ENCODE results near the gene SELL. TPM values are rescaled to one million over a fixed set of nuclear protein-coding genes. Genes with fewer than 3 reads are reported as not detected.
A peak's percentile ranks its signal among the peaks of the same experiment; 100 is the strongest.

The SELL gene
- total and polyA plus RNA-seq, 10 of the 15 experiments (the other 5 are each of a cell fraction or from before 2014, with no cell fraction given), result 31.8 to 66.0 (median 50.9) TPM

DNA sequence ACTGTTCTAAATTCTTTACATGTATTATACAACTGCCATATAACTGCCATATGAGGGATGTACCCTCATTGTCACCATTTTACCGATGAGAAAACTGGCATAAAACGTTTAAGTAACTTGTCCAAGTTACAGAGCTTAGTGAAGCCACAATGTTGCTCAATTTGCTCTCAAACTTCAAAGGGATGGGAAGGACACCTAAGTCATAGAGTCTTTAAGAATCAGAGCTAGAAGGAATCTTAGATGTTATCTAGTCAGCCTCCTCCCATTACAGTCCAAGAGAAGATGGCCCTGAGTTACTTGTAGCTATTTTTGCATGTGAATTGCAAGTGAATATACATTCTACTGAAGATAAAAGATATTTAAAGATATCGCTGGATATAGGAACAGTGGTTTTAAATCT lies 31.7 kb downstream of the SELL start:
- WGBS (ENCODE audit: insufficient coverage, insufficient replicate concordance, low lambda C conversion rate, missing lambda C conversion rate), result 84% methylated on average over 3 of the region's 3 CpGs
- no peaks in the 10 kb centered on the region for H3K79me2 ChIP-seq (ENCODE audit: control insufficient read depth, insufficient read depth, low read length)
- ATAC-seq, result no peak
- intact Hi-C loops (cut with micrococcal nuclease; ENCODE audit: unreplicated experiment) (loop anchor here (2.0 kb wide), 1 partner anchor 17 kb away; no protein-coding TSS in a partner anchor), in situ Hi-C loops (cut with MboI) (no loop called here)
- DNase-seq (ENCODE audit: low read depth, low spot score), result no peak
- H3K9me3 ChIP-seq (replicated peaks; ENCODE audit: control insufficient read depth, insufficient read depth, low read length), result no peaks in the 10 kb centered on the region; the same call in 2 of the 3 replicates
- H3K36me3 ChIP-seq (ENCODE audit: control insufficient read depth in 2 of 2, insufficient read depth in 2 of 2, low read length in 1 of 2), result no peaks in the 10 kb centered on the region
- RAD21 ChIA-PET (ENCODE audit: unreplicated experiment), result interaction anchor here (2.7 to 6.0 kb wide), 4 partner anchors 12 to 78 kb away, joined by 15 to 71 read pairs (median 17); no protein-coding TSS in a partner anchor
- POLR2A ChIA-PET, result interaction anchor here (5.8 kb wide), 1 partner anchor 14 kb away, joined by 64 read pairs; no protein-coding TSS in a partner anchor
- SMC1A ChIA-PET (ENCODE audit: uncharacterized antibody, unreplicated experiment), result interaction anchor here (0.8 to 11.1 kb wide), 6 partner anchors 9 to 77 kb away, joined by 3 to 176 read pairs (median 6); no protein-coding TSS in a partner anchor
- BruUV-seq (replicated peaks), result no TSS peak
- peaks cover 49% of the 10 kb centered on the region for H3K4me1 ChIP-seq (ENCODE audit: control insufficient read depth, insufficient read depth, low read length)
- H3K4me2 ChIP-seq (ENCODE audit: control insufficient read depth, insufficient read depth), result no peak overlapping the region
- no peak overlapping the region for H3K4me3 ChIP-seq
- no peaks in the 10 kb centered on the region for H3K27me3 ChIP-seq (replicated peaks in 1 of 2; ENCODE audit: control insufficient read depth in 2 of 2, insufficient read depth in 2 of 2, low read length in 1 of 2)
- H3K27ac ChIP-seq (ENCODE audit: control insufficient read depth, insufficient read depth), result peak overlapping the region; percentile 76
- no peak for TF ChIP-seq TCF7 (IDR thresholded peaks at IDR 0.05; ENCODE audit: borderline replicate concordance)
- no peak for TF ChIP-seq SMARCA5 (IDR thresholded peaks at IDR 0.05)
- no peak for TF ChIP-seq JUNB (IDR thresholded peaks at IDR 0.05)
- TF ChIP-seq NR2C1 (IDR thresholded peaks at IDR 0.05), result no peak
- TF ChIP-seq BRCA1 (IDR thresholded peaks at IDR 0.05; ENCODE audit: low read depth, low read length), result no peak
- TF ChIP-seq RAD51 (IDR thresholded peaks at IDR 0.05), result no peak
- no peak for TF ChIP-seq RUNX3 (IDR thresholded peaks at IDR 0.05; ENCODE audit: low read length)
- TF ChIP-seq SP1 (IDR thresholded peaks at IDR 0.05; ENCODE audit: low read depth, low read length), result no peak
- TF ChIP-seq RB1 (IDR thresholded peaks at IDR 0.05; ENCODE audit: borderline replicate concordance), result no peak
- TF ChIP-seq SMAD1 (IDR thresholded peaks at IDR 0.05; ENCODE audit: low read depth, partially characterized antibody), result no peak
- no peak for TF ChIP-seq PAX8 (IDR thresholded peaks at IDR 0.05)
- TF ChIP-seq SUZ12 (IDR thresholded peaks at IDR 0.05; ENCODE audit: unreplicated experiment), result no peak
- no peak for TF ChIP-seq DPF2 (IDR thresholded peaks at IDR 0.05)
- no peaks in the 10 kb centered on the region for H4K20me1 ChIP-seq (ENCODE audit: control insufficient read depth, insufficient read depth)
- no peak for FAIRE-seq
- H3K9ac ChIP-seq (ENCODE audit: control insufficient read depth, insufficient read depth, low read length), result no peak overlapping the region
- CTCF ChIA-PET, result interaction anchor here (1.3 to 9.7 kb wide), 6 partner anchors 15 to 84 kb away, joined by 3 to 125 read pairs (median 8); no protein-coding TSS in a partner anchor
- H2AFZ ChIP-seq (ENCODE audit: control insufficient read depth, low read depth, low read length), result peak overlapping the region; percentile 13; the same call in 1 of the 2 replicates

Measured in GM12878 (cell line).